Measurements from ENCODE around the gene SCUBE2. TPM values are rescaled to one million over a fixed set of nuclear protein-coding genes. Genes with fewer than 3 reads are reported as not detected.

Gene SCUBE2
- total RNA-seq, 1 donor from 2014 or later, result 7.1 TPM

DNA sequence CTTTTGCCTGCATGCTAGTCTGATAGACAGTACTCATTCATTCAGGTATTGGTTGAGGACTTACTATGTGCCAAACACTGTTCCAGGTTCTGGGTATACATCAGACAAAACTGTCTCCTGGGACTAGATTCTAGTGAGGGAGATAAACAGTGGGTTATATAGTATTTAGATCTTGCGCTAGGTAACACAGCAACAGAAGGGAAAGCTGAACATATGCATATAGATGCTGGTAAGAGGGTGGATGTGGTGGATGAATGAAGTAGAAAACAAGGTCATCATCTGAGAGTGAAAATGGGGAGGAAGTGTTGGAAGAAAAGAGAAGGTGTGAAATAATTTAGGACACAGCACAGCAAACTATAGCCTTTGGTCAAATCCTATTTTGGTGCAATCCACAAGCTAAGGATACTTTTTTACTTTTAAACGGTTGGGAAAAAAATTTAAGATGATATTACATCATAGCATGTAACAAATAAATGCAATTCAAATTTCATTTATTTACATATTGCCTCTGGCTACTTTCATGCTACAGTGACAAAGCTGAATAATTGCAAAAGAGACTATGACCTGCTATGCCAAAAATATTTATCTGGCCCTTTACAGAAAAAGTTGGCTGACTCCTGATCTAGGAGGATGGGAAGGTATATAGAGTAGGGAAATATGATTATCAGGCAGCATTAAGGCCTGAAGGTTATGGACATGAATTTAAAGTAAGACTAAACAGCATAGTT lies 120.0 kb downstream of the SCUBE2 start:
- Histone ChIP-seq H3K9me3 (no peaks in the 10 kb centered on the region), H3K4me1 (no peaks in the 10 kb centered on the region), H3K27ac (no peak overlapping the region), H3K27me3 (ENCODE audit: low read depth) (no peaks in the 10 kb centered on the region), H3K4me3 (no peak overlapping the region), H3K36me3 (no peaks in the 10 kb centered on the region)
- ATAC-seq (no peak), DNase-seq (no peak)
- intact Hi-C loops (cut with DNase I), result no loop called here
- TF ChIP-seq, protein P1, sequence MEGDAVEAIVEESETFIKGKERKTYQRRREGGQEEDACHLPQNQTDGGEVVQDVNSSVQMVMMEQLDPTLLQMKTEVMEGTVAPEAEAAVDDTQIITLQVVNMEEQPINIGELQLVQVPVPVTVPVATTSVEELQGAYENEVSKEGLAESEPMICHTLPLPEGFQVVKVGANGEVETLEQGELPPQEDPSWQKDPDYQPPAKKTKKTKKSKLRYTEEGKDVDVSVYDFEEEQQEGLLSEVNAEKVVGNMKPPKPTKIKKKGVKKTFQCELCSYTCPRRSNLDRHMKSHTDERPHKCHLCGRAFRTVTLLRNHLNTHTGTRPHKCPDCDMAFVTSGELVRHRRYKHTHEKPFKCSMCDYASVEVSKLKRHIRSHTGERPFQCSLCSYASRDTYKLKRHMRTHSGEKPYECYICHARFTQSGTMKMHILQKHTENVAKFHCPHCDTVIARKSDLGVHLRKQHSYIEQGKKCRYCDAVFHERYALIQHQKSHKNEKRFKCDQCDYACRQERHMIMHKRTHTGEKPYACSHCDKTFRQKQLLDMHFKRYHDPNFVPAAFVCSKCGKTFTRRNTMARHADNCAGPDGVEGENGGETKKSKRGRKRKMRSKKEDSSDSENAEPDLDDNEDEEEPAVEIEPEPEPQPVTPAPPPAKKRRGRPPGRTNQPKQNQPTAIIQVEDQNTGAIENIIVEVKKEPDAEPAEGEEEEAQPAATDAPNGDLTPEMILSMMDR (IDR thresholded peaks at IDR 0.05), result no peak

Small RNA genes lying within 50 kb of the gene (microRNA-seq; reads per million reads assigned to microRNA genes)
- gene MIR5691 (ENCODE audit: borderline number of aligned reads), result not detected

Other genes starting within 250 kb of the SCUBE2 start
- gene AKIP1, start 180.4 kb downstream of the SCUBE2 start, total RNA-seq, result 24.1 TPM
- 5.4 TPM for gene C11orf16, start 158.7 kb downstream of the SCUBE2 start, total RNA-seq
- gene ASCL3, start 148.6 kb downstream of the SCUBE2 start, total RNA-seq, result not detected
- 57.7 TPM for gene TMEM9B, start 127.2 kb downstream of the SCUBE2 start, total RNA-seq
- gene NRIP3, start 87.6 kb downstream of the SCUBE2 start, total RNA-seq, result 0.56 TPM
- 97.5 TPM for gene DENND5A, start 173.8 kb upstream of the SCUBE2 start, total RNA-seq
- 58.1 TPM for gene TMEM41B, start 223.0 kb upstream of the SCUBE2 start, total RNA-seq

Data from lower lobe of right lung (tissue), 2 donors.